GM18870 (cell line): ENCODE measurements around the gene IGSF22.

ENCODE experiments used
- ATAC-seq: cut with Tn5 transposase; IDR thresholded peaks from one replicate; pipeline ENCODE4 v1.9.1; 2021; ENCODE audit warnings: moderate library complexity; ENCODE audit not compliant: unreplicated experiment

IGSF22 gene

DNA sequence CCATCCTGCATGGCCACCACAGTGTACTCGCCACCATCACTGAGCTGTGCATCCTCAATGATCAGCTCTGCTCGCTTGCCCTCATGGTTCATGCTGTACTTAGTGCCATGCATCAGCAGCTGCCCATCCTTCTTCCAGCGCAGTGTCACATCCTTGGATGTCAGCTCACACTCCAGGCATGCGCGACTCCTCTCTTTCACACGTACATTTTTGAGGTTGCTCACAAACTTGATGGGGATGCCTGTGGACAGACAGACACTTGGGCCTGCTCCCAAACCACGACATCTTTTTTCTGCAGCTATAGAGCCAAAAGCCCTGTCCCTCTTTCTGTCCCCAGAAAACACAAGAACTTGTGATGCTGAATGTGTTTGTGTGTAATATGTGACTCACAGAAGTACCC is 10.5 kb downstream of the IGSF22 start:
- no peak for ATAC-seq

DNA sequence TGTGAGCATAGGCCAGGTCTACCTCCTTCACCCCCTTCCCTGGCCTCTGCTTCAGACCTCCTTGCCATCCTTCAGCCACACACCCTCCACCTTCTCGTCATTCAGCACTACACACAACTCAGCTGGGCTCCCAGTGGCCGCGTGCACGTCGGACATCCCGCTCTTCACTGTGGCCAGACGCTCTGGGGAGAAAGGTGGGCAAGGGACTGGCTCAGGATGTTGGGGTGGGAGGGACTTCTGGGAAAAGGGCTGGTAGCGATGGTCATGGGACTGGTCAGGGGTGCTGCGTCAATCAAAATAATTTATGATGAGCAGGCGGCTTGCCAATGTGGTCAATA is 11.6 kb downstream of the IGSF22 start:
- ATAC-seq, result no peak

DNA sequence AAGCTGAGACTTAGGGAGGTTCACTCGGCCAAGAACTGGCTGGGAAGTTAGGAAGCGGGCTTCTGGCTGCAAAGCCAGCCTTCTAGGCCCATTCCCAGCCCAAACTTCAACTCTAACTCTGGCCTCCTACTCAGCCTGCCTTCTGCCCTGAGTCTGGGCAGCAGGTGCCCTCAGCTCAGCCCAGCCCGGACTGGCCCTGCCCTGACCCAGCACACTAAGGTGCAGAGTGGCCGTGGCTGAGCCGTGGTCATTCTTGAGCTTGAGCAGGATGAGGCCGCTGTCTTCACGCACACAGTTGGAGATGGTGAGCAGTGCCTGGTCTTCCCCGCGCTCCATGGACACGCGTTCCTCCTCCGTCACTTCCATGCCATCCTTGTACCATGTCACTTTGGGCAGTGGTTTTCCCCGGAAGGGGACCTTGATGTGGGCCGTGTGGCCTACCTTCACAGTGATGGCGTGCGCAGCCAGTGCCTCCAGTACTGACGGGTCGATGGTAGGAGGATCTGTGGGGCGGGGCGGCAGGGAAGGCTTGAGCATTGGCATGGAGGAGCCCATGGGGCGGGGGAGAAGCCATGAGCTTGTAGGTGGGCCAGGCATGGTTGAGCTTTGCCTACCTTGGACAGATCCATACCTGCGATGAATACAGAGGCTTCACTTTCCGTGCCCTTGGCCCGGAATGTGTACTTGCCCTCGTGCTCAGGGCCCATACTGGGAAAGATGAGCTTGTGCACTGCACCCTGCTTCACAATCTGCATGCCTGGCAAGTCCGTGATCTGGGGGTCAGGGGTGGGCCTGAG is 12.1 kb downstream of the IGSF22 start:
- ATAC-seq, result no peak

DNA sequence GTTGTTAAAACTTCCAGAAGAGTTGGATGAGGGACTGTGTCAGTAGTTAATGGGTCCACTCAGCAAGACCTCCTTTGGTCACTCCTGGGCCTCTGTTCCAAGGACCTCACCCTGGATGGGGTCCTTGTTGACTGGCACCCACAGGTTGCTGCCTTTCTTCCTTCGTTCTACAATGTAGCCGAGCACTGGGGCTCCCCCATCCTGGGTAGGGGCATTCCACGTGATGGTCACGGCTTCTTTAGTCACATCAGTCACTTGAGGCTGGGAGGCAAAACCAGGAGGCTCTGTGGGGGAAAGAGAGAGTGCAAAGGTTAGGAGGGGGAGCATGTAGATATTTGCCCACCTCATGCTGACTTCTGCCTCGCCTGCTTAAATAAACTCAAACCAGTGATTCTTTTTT is 15.4 kb downstream of the IGSF22 start:
- ATAC-seq, result no peak

DNA sequence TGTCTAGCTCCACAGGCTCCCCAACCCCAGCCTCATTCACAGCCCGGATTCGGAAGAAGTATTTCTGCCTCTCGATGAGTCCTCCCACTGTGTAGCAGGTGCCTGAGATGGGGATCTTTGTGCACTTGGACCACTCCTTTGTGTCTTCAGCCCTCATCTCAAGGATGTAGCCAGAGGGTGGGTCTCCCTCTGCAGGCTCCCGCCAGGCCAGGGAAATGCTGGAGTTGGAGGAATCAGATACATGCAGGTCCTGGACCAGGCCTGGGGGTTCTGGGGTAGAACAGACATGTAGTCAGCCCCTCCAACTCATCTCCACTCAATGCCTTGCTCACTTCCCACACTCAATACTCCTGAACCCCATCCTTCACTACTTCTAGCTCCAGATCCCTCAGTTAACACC is 16.6 kb downstream of the IGSF22 start:
- ATAC-seq, result no peak

DNA sequence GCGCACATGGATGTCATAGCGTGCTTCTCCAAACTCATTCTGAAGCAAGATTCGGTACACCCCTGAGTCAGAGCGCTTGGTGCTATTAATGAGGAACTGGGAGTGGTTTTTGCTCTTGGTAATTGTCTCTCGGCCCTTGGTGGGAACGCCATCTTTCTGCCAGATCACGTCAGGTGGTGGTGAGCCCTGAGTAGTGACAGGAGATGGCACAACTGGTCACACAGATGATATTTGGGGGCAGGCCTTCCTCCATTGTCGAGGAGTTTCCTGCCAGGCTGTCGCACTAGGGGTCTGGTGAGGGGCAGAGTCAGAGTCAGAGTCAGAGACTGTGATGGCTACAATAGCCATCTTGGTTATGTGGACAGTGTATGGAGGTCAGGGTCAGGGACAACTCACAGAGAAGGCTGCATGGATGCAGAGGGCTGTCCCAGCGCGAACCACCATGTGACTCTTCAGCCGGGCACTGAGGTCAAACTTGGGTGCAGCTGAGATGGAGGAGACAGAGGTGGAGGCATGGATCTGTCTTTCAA is 18.1 kb downstream of the IGSF22 start:
- ATAC-seq, result no peak

DNA sequence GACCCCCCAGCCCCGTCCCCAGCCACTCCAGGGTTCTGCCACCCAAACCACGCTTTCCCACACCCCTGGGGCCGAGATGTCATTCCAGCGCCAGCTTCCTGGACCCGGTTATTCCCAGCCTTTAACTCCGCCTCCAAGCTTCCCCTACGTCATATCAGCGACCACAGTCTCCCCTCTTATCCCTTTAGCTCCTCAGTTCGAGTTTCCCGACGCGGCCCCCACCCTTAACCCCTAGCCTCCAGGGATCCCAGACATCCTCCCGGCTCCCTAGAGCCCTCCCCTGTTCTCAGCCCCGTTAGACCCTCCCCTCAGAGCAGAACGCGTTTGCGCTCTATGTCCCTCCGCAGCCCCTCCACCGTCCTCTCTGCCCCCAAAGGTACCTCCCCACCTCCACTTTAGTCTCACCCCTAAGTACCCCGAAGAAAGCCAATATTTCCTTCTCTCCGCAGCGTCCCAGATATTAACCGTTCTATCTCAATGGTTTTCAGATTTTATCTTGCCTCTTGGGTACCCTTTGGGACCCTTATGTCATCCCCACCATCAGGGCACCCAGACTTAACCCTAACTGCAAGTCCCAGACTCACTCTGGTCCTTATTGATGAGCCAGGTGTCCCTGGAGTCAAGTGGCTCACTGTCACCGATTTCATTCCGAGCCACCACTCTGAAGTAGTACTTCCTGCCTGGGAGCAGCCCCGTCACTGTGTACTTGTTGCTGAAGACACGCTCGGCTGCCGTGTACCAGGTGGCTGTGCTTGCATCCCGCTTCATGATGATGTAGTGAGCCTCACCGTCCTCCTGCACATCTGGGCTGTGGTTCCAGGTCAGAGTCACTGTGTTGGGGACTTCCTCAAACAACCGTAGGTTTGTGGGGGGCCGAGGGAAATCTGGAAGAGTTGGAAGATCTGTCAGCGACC is 19.4 kb downstream of the IGSF22 start:
- ATAC-seq, result no peak

DNA sequence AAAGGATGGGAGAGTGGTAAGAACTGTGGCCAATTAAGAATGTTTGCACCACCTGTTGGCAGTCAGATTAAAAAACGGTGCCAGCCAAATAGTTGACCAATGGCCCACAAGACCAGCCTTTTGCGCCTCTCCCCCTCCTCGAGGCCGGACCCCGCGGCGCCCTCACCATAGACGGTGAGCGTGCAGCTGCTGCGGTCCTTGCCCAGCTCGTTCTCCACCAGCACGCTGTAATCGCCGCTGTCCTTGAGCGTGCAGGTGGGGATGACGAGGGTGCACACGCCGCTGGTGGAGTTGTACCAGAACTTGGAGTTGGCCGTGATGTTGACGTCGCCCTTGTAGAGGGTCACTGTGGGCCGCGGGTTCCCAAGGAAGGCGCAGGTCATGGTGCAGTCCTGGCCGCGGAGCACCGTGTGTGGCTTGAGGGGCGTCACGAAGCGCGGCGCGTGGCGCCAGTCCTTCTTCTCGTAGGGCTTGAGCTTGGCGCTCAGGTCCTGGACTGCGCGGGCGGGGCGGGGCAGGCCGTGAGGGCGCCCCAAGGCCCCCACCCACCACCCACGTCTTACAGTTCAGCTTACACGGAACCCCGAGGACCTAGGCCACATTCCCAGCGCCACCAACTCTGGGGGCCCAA is 20.2 kb downstream of the IGSF22 start:
- no peak for ATAC-seq

DNA sequence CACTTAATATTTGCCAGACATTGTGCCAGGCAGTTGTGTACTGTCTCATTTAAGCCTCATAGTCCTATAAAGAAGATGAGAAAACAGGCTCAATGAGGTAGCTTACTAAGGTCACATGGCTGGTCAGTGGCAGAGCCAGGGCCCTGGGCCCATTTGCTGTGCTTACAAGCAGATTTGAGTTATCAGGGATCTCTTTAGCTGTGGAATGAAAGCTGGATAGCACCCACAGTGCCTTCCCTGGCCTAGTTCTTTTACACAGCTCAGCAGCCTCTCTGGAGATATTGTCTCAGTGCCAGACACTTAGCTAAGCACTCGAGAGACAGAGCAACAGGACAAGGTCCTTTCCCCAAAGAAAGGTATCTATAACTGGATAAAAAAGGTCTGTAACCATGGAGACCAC is 21.3 kb downstream of the IGSF22 start:
- no peak for ATAC-seq

DNA sequence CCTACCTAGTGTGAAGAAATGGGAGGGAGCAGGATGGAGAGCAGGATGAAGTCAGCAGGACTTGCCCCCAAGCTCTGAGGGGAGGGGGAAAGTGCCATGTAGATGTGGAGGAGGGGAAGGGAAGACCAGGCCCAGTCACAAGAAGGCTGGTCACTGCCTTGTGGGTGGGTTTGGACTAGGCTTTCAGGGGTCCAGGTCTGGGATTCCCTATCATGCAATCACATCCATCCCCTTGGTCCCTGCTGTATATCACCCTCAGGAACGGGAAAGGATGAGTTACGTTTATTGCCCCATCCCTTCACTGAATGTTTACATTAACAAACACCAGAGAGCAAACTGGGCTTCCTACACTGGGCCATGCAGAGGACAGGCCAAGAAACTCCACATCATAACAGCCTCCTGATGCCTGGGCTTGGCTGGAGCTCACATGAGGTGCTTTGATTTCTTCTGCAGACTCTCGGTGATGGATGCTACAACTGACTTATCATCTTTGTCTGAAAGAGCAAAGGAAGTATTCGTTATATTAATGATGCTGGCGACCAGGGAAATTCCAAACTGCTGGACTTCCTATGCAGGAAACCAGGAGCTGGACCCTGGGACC is 21.8 kb downstream of the IGSF22 start:
- ATAC-seq, result no peak

DNA sequence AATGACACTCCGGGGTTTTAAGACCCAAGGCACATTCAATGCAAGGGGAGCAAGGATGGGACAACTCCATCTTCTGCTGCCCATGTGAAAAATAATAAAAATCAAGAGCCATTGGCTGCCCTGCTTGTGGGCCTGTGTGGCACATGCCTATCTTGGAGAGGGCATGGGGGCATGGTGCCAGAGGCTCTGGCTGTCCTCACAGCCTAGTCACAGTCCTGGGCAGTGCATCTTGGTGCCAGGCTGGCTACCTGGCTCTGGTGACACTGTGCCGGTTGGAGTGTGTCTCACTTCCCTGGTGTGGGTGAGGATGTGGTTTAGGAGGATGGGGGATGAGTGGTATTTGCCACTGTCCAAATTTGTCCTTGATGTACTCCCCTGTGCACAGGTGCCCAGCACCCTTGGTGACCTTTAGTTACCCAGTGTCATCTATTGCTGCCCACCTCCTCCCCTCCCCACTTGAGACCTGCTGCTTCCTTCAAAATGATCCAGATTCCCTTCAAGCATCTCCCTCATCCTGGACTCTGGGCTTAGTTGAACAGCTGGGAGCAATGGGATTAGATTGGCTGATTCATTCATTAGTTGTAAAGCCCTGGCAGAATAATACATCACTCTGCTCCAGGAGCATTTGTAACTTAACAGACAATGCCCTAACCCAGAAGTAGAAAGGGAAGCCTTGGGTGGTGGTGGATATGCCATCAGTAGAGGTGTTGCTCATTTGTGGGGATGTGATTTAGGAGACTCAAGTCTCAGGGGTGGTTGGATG is 22.8 kb downstream of the IGSF22 start:
- no peak for ATAC-seq

DNA sequence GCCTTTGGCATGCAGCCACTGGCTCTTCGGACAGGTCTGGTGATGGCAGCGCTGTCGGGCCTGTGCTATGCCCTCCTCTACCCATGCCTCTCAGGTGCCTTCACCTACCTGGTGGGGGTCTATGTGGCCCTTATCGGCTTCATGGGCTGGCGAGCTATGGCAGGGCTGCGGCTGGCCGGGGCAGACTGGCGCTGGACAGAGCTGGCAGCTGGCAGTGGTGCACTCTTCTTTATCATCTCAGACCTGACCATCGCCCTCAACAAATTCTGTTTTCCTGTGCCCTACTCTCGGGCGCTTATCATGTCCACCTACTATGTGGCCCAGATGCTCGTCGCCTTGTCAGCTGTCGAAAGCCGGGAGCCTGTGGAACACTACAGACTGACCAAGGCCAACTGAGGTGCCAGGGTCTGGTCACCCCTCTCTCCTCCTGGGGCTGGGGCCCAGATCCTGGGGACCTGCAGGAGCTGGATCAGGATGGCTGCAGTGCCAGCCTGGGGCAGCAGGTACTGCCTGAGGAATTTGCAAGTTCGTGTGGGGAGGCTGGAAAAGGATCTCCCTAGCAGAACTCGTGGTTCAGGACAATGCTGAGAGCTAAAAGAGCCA is 24.3 kb downstream of the IGSF22 start:
- ATAC-seq, result no peak

DNA sequence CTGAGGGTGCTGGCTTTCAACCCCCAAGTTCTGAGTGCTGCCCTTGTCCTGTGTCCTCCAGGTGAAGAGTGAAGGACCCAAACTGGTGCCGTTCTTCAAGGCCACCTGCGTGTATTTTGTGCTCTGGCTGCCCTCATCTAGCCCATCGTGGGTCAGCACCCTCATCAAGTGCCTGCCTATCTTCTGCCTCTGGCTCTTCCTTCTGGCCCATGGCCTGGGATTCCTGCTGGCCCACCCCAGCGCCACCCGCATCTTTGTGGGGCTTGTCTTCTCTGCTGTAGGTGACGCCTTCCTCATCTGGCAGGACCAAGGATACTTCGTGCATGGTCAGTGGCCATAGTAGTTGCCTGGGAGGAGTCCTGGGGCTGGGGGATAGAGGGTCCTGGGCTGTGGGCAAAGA is 25.1 kb downstream of the IGSF22 start:
- no peak for ATAC-seq

DNA sequence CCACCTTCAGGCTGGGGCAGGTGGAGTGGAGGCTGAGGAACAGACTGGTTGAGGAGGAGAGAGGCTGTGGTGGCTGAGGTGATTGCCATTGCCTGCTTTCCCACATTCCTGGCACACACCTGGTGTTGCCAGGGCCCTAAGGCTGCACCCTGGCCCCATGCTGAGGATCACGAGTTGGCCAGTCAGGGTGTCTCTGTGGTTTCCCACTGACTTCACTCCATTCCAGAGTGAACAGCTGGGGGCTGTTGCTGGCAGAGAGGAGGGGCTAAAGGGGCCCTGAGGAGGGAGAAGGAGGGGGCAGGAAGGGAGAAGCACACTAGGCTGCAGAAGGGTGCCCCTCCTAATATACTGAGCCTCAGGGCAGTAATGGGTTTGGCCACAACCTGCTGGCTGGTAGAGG is 25.6 kb downstream of the IGSF22 start:
- ATAC-seq, result no peak

DNA sequence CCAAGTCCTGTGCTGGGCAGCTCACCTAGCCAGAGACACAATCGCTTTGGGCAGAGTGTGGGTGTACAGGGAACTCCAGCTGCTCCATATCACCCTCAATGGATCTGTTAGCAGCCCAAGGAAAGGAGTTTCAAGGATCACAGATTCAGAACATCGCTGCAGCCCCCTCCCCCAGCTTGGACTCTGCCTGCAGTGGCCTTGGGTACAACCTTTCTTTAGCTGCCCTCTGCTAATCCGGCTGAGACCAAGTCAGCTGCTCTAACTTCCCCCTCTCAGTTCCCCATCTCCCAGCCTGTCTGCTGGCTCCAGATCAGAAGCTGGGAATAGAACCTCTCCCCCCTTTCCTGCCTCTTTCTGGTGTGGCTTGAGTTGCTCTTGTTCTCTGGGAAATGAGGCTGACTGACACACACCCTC is 26.1 kb downstream of the IGSF22 start:
- no peak for ATAC-seq

DNA sequence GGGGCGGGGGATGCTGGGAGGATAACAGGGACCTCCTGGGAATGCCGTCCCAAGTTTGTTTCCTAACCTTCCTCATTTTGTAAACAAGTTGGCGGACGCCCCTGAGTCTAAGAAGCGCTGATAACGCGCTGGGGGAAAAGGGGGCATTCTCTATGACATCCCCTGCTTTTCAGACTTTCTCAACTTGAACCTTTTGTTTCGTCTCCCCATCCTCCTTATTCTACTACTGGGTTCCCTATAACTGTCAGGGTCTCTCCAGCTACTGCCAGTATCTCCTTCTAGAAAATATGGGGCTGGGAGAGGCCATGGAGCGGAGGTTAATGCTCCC is 26.8 kb downstream of the IGSF22 start:
- ATAC-seq, result no peak

DNA sequence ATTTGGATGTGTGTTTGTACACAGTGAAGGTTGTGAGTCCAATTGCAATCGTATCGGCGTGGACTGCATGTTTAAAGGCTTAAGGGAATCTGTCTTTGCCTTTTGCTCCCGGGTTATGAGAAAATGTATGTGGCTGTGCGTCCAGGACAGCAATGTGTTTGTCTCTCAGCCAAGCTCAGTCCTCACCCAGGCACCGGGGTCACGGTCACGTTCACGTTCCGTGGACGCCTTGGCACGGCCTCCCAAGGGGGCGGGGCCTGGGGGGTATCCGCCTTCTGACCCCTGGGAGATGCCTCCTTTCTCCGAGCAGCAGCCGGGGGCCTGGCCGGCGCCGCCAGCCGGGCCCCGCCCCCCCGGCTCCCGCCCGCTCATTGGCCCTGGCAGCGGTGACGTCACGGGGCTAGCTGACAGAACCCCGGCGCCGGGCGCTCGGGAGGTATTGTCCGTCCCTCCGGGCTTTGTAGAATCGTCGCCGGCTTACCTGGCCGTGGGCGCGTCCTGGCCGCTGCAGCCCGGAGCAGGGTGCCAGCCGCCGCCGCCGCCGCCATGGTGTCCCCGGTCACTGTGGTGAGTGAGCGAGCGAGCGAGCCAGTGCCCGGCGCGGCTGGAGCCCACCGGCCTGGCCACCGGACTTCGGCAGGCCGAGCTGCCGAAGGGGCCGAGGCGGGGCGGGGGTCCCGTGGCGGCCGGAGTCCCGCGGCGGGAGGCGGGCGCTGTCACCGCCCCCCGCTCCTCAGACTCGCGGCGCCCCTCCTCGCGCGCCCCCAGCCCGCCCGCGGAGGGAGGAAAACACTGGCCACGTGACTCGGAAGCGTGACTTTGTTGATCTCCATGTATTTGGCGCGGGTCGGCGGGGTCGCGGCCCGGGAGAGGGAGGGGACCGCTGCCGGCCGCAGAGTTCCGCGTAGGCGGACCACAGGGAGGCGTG is 27.4 kb downstream of the IGSF22 start, which contains the start of gene TMEM86A:
Gene TMEM86A, plus strand, starts transcription at position 439 of the 928 bp plus-strand sequence. Its CDS starts 108 bp downstream, at position 547.
- ATAC-seq, result peak; percentile 66

DNA sequence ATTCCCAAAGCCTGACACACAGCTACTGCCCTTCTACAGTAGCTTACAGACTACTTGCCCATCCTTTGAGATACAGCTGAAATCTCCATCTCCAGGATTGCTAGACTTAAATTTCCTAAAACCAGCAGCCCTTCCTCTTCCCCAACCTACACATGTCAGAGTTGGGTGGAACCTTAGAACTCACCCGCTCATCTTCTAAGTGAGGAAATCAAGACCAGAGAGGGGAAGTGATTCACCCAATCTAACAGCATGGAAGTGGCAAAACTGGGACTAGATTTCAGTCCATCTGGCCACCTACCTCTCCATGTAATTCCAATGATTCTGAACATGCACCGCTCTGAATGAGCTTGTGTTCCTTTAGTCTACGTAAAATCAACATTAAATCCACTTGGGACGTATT is 28.4 kb downstream of the IGSF22 start:
- no peak for ATAC-seq

DNA sequence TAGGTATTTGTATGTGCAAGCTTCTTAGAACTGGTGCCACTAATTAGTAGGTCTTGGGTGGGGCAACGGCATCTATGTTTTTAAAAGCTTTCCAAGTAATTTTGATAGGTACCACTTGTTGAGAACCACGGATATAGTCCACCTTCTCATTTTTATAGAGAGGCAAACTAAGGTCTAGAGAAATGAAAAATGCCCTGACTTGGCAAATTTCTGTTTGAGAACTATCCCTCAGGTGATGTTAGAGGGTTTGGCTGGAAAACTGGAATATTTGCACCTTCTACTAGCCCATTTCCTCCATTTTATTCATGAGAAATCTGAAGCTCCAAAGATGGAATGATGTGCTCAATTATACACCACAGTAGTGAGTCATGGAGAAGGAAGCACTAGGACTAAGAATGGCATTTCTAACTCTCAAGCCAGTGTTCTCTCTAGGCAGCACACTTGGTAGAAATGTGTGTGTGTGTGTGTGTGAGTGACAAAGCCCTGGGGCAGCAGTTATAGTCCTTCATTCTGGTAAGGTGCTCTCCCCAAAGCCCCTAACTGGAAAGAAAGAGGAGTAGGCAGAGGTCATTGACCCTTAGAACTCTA is 29.3 kb downstream of the IGSF22 start:
- no peak for ATAC-seq
